VCaP (cell line): ENCODE data around the gene PRKCQ.
A peak's percentile ranks its signal among the peaks of the same experiment; 100 is the strongest.

Source experiments
- H3K27ac ChIP-seq: fragments of 450-650 bp; 2 replicates; pipeline ENCODE4 v1.5.1; 2017
- TF ChIP-seq, protein P1 (sequence below): fragments of 450-650 bp; conservative IDR thresholded peaks from 2 replicates; pipeline ENCODE4 v1.5.1; 2017; ENCODE audit warnings: mild to moderate bottlenecking, moderate library complexity

The PRKCQ gene

DNA sequence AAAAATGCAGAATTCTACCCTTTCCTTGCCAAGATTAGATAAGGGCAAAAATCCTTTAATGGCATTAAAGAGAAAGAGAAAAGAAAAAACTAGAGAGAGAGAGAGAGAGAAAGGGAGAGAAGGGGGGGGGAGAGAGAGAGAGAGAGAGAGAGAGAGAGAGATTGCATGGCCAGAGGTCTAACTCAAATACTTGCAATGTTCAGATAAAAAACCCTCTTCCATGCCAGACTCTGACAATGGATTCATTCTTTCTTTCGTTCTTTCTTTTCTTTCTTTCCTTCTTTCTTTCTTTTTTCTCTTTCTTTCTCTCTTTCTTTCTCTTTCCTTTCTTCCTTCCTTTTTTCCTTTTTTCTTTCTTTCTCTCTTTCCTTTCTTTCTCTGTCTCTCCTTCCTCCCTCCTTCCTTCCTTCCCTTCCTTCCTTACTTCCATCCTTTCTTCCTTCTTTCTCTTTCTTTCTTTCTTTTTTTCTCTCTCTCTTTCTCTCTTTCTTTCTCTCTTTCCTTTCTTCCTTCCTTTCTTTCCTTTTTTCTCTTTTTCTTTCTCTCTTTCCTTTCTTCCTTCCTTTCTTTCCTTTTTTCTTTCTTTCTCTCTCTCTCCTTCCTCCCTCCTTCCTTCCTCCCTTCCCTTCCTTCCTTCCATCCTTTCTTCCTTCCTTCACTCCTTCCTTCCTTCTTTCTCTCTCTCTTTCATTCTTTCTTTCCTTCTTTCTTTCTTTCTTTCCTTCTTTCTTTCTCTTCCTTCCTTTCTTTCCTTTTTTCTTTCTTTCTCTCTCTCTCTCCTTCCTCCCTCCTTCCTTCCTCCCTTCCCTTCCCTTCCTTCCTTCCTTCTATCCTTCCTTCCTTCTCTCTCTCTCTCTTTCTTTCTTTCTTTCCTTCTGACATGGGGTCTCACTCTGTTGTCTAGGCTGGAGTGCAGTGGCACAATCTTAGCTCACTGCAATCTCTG, 175.7 kb downstream of the PRKCQ start:
- TF ChIP-seq, protein P1, sequence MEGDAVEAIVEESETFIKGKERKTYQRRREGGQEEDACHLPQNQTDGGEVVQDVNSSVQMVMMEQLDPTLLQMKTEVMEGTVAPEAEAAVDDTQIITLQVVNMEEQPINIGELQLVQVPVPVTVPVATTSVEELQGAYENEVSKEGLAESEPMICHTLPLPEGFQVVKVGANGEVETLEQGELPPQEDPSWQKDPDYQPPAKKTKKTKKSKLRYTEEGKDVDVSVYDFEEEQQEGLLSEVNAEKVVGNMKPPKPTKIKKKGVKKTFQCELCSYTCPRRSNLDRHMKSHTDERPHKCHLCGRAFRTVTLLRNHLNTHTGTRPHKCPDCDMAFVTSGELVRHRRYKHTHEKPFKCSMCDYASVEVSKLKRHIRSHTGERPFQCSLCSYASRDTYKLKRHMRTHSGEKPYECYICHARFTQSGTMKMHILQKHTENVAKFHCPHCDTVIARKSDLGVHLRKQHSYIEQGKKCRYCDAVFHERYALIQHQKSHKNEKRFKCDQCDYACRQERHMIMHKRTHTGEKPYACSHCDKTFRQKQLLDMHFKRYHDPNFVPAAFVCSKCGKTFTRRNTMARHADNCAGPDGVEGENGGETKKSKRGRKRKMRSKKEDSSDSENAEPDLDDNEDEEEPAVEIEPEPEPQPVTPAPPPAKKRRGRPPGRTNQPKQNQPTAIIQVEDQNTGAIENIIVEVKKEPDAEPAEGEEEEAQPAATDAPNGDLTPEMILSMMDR: no peak
- no peak overlapping the region for H3K27ac ChIP-seq

DNA sequence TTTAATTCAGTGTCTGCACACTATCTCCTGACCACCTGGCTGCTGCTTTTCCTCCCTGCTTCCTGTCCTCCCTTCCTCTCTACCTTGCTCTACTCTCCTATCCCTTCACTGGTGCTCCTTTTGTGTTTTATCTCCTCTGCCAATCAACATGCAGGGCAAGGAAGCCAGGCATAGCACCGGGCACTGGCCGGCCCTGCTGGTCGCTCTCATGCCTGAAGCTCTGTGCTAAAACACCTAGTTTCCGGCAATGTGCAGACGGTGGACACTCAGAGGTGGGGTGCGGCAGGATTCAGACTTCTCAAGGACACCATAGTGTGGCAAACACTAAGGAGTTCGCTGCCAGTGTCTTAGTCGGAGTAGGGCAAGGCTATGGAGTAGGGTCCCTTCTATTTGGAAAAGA, 177.1 kb downstream of the PRKCQ start:
- no peak overlapping the region for H3K27ac ChIP-seq
- TF ChIP-seq, protein P1: no peak

- TF ChIP-seq, protein P1: no peak
- H3K27ac ChIP-seq: no peak overlapping the region
Measured at GRCh38 chr10:6402349-6402709, 177.7 kb downstream of the PRKCQ start.

GRCh38 chr10:6401558-6402348, 178.3 kb downstream of the PRKCQ start:
- peak overlapping the region; percentile 47; the same call in 1 of the 2 replicates for H3K27ac ChIP-seq
- TF ChIP-seq, protein P1: peak; percentile 84

- H3K27ac ChIP-seq: peak overlapping the region; percentile 47; the same call in 1 of the 2 replicates
- TF ChIP-seq, protein P1: no peak
Measured at GRCh38 chr10:6400821-6401465, 179.1 kb downstream of the PRKCQ start.

DNA sequence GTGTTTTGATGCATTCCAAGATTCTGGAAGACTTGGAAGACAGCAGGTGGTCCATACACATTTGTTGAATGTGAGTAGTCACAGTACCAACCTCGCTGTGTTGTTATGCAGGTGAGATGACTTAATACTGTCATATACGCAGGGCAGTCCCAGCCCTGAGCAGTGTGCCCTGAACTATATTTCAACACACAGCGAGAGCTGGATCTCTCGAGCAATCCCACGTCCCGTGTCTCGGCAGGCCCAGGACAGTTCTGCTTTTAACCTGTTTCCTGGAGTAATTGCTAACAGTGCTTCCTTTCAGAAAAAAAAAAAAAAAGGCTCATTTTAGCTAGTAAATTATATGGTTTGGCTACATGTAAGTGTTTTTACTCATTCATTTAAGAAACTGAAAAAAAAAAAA, 179.7 kb downstream of the PRKCQ start:
- TF ChIP-seq, protein P1: no peak
- no peak overlapping the region for H3K27ac ChIP-seq

DNA sequence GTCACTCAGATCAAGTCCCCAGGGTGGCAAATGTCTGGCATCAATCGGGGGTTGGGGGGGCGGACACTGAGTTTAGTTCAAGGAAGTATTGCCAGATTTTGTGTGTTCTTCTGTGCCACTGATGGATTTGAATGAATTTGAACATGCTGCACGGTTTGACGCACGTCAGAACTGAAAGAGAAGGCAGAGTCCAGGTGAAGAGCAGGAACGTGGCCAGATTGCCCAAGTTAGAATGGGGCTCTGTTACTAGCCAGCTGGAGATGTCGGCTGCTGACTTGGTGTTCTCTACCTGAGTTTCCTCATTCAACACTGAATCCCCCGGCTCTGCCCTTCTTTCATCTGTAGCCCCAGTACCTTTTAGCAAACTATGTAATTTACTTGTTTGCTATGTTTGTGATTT, 180.2 kb downstream of the PRKCQ start:
- TF ChIP-seq, protein P1: no peak
- no peak overlapping the region for H3K27ac ChIP-seq
